ENCODE results near the gene ALDH1B1.
"Not testable (repeated sequence)": the region's sequence is repeated elsewhere in the genome, so short reads cannot be mapped to it uniquely, and the experiment has no call there.

Gene ALDH1B1

DNA sequence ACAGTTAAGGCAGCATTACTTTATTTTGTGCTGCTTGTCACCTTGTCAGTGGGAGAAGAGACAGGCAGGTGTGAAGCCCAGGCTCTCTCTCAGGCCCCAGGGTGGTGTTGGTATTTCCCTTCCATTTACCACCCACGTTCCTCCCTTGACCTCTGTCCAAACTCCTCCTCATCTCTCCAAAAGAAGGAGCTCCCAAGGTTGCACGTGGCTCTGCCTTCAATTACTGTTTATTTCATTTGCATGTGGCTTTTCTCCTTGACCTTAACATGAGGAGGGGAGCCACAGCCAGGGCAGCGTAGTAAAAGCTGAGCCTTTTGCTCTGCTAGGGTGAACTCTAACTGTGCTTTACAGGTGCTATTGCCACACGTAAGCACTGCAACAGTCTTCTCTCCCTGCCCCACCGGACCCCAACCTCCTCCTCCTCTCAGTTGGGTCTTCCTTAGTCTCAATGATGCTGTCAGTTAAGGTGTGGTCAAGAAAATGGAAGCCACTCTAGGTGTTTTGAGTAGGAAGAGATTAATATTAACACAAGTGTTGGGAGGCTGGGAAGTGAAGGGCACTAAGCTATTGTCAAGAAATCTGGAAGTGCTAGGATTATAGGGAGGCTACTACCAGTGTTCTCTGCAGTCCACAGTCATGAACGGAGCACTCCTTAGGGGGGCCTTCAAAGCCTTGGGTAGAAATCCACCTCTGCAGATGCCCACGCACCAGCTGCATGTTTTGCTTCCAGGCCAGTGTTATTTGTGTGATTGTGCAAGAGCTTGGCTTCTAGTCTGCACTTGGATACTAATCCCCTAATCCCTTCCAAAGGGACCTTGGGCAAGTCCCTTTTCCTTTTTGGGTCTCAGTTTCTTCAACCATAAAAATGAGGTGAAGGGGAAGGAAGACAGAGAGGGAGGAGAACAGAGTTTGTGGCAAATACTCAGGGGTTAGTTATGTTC lies 3.9 kb upstream of the ALDH1B1 start:
- no peak for DNase-seq

- no peak for DNase-seq
These were observed 3.2 kb upstream of the ALDH1B1 start for GRCh38 chr9:38389313-38389712.

DNA sequence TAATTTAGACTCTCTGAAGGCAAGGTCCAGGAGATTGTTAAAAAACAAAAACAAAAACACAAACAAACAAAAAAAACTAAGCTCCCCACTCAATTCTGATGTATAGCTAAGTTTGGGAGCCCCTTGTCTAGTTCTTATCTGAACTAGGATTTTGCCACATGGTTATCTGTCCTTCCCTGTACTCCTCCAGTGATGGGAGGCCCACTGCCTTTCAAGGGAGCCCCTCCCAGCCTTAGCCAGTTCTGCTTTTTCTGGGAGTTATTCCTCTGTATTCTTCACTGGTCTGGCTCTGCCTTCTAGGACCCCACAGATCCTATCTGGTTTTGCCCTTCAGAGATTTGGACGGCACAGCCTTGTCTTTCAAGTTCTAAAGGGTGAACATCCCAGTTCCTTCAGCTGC lies 2.1 kb upstream of the ALDH1B1 start:
- DNase-seq, result no peak

GRCh38 chr9:38390851-38391250 lies 1.7 kb upstream of the ALDH1B1 start:
- no peak for DNase-seq

DNA sequence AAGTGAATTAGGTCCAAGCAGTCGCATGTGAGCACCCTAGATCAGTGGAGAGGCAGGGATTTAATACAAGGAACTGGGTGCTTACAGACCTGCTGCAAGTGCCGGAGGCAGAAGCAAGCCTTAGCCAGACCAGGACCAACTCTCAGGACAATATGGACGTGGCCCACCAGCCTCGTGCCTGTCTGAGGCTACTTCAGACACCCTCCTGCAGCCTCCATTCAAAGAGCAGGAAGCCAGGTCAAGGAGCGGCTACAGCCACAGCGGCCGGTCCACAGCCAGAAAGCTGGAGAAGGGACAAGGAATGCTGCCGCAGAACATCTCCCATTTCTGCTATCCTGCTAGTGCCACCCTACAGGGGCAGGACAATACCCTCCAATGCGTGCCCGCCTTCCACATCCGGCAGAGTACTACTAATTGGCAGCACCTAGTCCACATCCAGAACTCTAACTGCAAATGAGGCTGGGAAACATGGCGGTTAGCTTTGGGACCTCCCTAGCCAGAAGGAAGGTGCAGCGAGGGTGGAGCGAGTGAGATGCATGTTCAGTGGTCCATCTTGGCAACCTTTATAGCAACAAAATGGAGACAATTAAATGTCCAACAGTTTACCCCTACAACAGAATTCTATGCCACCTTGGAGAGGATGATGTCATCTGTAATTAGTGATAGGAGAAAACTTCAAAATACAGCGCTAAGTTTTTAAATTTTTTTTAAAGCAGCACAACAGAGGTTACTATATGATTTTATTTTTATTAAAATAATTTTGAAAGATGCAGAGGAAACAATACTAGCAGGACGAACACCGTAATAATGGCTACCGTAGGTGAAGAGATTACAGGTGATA lies 1.0 kb upstream of the ALDH1B1 start:
- no peak for DNase-seq

- no peak for DNase-seq
These were observed 760 bp downstream of the ALDH1B1 start for GRCh38 chr9:38393128-38393796.

DNA sequence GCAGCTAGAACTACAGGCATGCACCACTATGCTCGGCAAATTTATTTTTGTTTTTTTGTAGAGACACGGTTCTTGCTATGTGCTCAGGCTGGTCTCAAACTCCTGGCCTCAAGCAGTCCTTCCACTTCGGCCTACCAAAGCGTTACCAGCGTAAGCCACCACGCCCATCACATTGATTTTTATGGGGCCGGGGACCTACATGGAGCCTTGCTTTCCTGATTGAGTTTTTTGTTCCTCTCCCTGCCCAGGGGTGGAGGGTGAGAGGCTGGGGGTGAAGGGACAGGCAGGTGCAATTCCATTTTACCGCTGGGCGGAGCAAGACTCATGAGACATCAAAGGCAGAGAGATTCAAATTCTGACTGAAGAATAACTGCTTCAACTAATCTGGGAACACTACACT lies 1.9 kb downstream of the ALDH1B1 start:
- DNase-seq, result no peak

DNA sequence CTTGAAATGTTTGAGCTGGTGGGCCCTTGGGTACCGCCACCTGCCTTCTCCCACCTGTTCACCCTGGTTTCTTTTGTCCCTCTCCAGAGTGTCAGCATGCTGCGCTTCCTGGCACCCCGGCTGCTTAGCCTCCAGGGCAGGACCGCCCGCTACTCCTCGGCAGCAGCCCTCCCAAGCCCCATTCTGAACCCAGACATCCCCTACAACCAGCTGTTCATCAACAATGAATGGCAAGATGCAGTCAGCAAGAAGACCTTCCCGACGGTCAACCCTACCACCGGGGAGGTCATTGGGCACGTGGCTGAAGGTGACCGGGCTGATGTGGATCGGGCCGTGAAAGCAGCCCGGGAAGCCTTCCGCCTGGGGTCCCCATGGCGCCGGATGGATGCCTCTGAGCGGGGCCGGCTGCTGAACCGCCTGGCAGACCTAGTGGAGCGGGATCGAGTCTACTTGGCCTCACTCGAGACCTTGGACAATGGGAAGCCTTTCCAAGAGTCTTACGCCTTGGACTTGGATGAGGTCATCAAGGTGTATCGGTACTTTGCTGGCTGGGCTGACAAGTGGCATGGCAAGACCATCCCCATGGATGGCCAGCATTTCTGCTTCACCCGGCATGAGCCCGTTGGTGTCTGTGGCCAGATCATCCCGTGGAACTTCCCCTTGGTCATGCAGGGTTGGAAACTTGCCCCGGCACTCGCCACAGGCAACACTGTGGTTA lies 3.3 kb downstream of the ALDH1B1 start:
- DNase-seq, result no peak

- no peak for DNase-seq
These were observed 3.8 kb downstream of the ALDH1B1 start for GRCh38 chr9:38396371-38396671.

GRCh38 chr9:38399191-38399590 lies 6.7 kb downstream of the ALDH1B1 start:
- not testable (repeated sequence) for DNase-seq

- DNase-seq, result no peak
These were observed 9.5 kb downstream of the ALDH1B1 start for GRCh38 chr9:38401994-38402393.

DNA sequence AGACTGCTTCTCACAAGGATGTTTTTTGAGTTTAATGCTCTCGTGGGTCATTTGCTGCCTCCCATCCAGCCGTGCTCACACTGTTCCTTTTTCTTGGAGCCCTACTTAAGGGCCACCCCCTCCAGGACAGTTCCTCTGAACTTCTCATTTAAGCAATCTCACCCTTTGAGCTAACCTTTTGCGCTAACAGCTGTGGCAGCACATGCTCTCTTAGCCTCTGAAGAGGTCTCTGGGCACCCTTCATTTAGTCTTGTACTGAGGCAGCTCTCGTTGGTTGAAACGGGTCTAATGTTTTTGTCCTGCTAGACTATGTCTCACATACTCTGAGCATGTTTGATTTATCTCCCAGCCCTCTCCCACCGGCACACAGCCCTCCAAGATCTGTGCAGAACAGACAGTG lies 11.8 kb downstream of the ALDH1B1 start:
- DNase-seq, result no peak

DNA sequence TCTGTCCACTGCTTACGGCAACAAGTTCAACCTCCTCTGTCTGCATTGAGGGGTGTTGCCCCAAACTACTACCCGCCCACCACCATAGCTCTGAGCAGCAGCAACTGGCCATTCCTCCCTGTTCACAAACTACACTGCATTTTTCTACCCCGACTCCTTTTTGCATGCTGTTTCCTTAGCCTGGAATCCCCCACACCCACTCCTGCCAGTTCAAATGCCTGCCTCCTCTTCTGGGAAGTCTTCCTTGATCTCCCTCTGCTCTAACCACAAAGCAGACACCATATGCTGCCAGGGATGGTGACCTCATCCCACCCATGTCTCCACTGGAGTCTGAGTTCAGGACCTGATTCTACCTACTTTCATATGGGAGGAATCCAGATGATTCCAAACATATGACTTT lies 13.3 kb downstream of the ALDH1B1 start:
- no peak for DNase-seq

DNA sequence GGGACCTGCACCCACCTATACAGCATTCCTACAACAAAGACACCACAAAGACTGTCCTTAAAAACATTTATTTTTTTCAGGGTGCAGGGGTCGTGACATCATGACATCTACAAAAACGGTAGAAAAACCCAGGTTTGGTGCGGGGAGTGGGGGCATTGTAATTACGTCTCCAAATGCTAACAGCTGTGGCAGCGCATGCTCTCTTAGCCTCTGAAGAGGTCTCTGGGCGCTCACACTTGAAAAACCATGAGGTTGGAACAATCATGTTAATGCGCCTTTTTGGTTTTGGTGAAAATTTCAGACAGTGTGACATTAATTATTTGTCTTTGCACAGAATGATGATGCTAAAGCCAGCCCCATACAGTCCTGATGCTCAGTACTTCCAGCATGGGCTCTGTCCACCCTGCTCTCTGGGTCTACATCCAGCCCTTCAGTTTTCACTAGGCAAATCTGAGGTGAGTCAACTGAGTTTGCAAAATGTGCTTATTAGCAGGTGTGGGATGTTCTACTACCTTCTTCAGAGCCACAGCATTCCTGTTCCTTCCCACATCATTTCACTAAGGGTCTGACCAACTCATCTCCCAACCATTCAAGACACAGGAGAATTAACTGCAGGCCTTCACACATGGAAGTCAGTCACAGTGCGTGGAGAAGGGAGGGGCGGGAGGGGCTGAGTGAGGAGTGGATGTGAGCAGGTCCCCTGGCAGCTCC lies 14.1 kb downstream of the ALDH1B1 start:
- no peak for DNase-seq

DNA sequence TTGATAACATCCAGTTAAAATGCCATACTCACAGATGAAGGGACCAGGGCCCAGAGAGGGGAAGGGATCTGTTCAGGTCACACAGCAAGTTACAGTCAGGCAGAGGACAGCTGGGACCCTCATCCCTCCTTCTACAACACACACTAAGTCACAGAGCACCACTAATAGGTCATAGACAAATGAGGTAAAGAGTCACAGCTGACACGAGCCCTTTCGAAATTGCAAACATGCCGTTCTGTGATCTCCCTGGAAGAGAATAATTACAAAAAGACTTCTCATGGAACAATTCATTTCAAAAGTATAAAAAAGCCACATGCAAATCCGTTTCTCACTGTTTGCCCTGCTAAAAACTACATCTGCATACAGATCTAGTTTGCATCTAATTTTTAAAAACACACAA lies 16.2 kb downstream of the ALDH1B1 start:
- no peak for DNase-seq

GRCh38 chr9:38412751-38413150 lies 20.2 kb downstream of the ALDH1B1 start:
- no peak for DNase-seq

DNA sequence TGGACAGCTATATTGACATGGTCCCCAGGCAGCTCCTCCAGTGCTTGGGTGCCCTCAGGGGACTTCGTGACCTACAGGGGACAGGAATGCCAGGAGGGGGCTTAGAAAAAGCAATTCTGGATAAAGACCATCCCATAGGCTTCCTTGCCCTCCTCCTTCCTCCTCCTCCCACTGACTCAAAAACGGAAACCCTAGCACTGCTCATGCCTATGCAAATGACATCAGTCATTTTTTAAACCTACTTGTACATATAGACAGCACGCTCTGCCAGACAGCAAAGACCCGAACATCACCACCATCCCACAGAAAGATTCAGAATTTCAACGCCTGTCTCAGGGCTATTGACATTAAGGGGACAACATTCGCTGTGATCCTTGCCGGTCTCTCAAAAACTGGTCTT lies 20.8 kb downstream of the ALDH1B1 start:
- DNase-seq, result no peak

DNA sequence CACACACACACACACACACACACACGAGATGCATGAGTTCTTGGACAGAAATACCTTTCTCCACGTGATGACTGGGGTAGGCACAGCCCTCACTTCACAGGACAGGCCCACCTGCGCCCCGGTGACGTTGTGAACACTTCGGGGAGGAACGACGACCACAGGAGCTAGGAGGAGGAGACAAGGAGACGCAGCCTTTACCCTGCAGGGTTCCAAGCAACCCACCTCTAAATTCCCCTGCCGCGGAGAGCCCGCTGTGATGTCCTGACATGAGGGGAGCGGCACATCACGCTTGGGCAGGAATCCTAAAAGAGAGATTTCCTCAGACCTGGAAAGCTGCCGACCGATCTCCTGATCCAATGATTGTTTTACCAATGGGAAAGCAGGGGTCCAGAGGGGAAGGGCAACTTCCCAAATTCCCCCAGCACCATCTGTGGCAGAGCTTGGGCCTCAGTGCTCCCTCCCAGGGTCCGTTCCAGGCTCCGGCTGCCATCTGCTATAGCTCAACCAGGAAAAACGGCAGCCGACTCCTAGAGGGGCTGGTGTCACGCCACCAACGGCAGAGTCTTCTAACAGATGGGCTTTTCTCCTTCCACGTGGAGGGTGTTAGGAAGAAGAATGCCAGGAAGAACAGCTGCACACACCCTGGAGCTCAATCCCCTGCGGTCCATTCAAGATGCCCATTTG lies 21.7 kb downstream of the ALDH1B1 start:
- no peak for DNase-seq

DNA sequence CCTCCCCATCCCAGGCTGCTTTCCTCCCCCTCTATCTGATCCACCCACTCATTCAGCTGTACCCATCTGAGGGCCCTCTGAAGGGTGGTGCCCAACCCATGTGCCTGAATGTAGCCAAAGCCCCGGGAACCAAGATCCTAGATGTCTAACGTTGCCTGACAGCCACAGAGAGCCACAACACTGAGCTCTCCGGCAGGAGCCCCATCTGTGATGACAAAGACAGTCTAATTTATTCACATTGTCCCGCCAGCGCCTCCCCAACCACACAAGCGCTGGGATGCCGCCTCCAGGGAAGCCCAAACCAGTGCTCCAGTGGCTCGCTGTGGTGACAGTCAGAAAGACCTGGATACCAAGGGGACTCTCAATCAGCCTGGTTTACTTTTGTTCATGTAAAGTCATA lies 23.4 kb downstream of the ALDH1B1 start:
- DNase-seq, result no peak

DNA sequence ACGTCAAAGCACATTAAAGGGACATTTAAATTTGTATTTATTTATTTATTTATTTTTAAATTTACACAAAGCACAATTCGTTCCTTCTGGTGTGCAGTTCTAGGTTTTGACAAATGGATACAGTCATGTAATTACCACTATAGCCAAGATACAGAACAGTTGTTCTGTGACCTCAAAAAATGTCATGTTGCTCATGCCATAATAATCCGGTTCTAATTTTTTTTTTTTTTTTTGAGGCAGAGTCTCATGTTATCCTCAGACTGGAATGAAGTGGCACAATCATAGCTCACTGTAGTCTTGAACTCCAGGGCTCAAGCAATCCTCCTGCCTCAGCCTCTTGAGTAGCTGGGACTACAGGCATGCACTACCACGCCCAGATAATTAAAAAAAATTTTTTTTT lies 24.0 kb downstream of the ALDH1B1 start:
- no peak for DNase-seq

All from NCI-H2029 treated with DMSO at 0.1 percent for 48 hours (cell line).